ENCODE measurements around the gene LMO4.

LMO4 gene

GRCh38 chr1:87362063-87362833, 33.6 kb downstream of the LMO4 start:
- DNase-seq (ENCODE audit: low read depth), result no peak

DNA sequence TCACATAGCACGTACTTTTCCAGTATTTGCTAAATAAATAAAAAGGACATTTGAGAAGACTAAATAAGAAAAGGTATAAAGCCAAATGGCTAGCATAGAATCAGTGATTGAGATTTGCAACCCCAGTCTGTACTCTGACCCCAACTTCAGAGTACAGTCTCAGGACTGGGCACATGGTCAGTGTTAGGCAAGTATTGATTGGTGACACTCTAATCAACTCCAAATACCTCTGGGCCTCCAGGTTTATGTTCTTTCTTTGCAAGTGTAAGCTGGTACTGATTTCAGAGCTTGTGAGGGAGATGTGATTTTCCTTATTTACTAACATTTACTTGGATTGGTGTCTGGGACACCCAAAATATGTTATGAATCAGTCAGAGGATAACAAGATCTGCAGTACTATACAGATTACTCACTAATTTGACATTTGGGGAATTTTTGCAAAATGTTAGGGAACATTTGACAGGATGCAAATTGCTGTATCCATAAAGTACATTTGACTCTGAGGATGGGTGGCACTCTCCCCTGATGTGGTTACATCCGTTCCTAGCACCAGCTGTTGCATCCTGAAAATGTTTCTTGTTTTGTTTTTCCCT, 34.2 kb downstream of the LMO4 start:
- no peak for DNase-seq (ENCODE audit: low read depth)

DNA sequence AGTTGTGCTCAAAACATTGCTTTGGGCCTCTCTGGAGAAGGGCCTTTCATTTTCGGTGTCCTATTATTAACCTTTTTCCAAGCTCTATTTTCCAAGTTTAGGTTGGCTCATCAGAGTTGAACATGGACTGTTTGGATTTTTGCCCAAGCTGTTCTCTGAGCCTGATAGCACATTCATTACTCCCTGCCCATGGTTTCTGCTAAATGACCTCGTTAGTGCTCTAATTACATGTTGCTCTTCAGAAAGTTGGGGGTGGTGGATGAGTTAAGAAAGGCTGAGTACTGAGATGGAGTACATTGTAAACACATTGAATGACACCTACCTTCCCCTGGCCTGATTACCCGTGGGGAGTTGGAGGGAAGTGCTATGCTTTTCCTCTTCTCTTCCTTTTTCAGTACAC, 38.9 kb downstream of the LMO4 start:
- DNase-seq (ENCODE audit: low read depth), result no peak

DNA sequence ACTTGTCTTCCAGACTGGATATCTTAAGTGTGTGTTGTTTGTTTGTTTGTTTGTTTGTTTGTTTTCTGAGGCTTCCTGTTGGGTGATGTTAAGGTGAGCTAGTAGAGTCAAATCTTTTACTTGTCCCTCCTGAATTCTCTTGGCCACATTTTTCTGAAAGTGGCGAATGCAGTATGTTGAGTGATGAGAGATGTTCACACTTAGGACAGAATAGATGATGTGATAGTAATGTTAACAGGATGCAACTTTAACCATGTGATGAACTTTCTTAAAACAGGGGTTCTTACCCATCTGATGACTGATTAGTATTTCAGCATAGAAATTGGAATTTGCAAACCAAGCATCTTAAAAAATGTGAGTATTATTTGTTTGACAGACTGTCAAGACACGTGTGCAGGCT, 40.2 kb downstream of the LMO4 start:
- no peak for DNase-seq (ENCODE audit: low read depth)

GRCh38 chr1:87369736-87370478, 41.2 kb downstream of the LMO4 start:
- no peak for DNase-seq (ENCODE audit: low read depth)

DNA sequence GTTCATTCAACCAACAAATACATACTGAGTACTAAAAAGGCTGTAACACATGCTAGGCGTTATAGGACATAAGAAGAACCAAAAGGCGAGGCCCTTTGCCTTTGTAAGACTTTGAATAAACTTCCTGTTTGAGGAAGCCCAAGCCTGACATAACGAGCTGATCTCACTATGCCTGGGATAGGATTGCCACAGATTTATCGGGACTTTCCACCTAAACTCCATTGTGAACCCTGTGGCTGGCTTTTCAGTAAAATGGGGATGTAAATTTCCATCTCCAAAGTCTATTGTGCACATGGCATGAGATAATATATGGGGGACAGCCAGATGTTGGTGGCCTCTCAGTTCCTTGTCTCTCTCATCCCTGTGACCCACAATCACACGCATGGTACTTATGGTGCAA, 41.9 kb downstream of the LMO4 start:
- no peak for DNase-seq (ENCODE audit: low read depth)

DNA sequence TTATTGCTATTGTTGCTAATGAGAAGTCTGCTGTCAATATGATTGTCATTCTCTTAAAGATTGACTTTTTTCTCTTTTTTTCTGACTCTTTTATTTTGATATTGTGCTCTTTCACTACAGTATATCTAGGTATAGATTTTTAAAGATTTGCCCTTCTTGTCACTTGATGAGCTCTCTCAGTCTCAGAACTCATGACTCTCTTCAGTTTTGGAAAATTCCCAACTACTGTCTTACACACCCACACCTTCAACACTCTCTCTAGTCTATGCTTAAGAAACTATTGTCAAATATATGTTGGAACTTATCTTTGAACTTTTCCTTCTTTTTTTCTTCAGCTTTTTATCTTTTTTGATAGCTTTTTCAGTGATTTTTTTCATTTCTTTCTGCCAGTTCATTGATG, 50.6 kb downstream of the LMO4 start:
- no peak for DNase-seq (ENCODE audit: low read depth)

- no peak for DNase-seq (ENCODE audit: low read depth)
These were observed 57.6 kb downstream of the LMO4 start for GRCh38 chr1:87386217-87386790.

DNA sequence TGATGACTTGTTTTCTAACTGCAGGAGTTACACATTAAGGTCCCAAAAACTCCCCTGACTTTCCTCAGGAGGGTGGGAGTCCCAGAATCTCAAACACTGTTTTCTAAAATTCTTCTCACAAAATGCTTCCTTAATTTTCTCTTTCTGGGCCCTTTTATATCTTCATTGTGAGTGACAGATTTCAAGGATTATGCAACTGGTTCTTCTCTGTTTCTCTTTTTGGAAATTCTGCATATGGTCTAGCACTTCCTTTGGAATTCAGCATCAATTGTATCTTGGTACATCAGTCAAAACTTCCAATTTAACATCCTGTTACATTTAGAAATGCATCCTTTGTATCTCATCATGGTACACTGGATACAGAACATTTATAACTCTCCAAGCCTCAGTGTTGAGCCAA, 59.7 kb downstream of the LMO4 start:
- no peak for DNase-seq (ENCODE audit: low read depth)

- DNase-seq (ENCODE audit: low read depth), result no peak
These were observed 60.3 kb downstream of the LMO4 start for GRCh38 chr1:87389011-87389410.

DNA sequence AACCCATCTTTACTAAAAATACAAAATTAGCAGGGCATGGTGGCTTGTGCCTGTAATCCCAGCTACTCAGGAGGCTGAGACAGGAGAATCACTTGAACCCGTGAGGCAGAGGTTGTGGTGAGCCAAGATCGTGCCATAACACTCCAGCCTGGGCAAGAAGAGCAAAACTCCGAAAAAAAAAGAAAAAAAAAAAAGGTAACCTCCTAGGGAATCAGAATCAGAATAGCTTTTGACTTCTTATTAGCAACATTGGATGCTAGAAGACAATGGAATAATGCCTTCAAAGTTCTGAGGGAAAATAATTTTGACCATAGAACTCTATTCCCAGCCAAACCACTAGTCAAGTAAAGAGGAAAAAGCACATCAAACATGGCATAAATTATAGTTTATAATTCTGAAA, 60.9 kb downstream of the LMO4 start:
- no peak for DNase-seq (ENCODE audit: low read depth)

- DNase-seq (ENCODE audit: low read depth), result no peak
These were observed 63.8 kb downstream of the LMO4 start for GRCh38 chr1:87392248-87393192.

DNA sequence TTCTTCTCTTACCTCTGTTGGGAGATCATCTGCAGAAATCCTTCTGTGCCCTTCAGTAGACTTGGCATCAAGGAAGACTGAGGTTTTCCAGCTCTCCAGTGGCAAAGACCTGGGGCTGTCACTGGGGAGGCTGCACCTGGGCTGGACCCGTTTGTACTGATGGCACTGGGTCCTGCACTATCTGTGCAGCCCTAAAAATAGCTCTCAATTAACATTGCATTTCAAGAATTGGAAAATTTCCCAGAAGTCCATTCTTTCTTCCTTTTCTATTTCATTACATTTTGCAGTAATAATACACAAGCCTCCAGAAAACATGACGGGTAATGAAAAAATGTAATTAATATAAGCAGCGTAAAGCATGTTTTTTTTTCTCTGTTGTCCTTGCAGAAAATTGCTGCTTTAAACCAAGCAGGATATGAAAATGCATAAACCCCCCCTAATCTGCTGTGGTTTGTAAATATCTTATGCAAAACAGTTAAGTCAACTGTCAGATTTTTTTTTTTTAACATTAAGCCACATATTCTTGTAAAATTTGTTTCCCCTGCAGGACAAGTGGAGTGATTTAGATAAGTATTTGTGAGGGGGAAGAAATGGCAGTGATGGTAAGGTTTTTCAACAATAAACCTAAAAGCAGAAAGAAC, 64.9 kb downstream of the LMO4 start:
- no peak for DNase-seq (ENCODE audit: low read depth)

DNA sequence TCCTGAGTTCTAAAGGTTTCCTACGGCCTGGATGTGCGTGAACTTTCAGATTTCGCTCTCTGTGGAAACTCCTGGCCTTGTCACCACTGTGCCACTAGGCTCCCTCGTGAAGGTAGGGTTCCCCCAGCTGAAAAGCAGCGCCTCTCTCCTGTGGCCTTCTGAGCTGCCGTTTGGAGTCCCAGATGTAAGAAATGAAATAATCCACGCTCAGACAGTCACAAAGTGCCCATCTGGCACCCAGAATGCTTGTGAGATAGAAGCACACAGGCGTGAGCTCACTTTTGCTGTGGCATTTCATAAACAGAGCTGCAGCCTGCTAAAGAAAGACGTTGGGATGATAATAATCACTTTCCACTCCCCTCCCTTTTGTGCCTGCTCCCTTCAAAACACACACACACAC, 65.8 kb downstream of the LMO4 start:
- no peak for DNase-seq (ENCODE audit: low read depth)

DNA sequence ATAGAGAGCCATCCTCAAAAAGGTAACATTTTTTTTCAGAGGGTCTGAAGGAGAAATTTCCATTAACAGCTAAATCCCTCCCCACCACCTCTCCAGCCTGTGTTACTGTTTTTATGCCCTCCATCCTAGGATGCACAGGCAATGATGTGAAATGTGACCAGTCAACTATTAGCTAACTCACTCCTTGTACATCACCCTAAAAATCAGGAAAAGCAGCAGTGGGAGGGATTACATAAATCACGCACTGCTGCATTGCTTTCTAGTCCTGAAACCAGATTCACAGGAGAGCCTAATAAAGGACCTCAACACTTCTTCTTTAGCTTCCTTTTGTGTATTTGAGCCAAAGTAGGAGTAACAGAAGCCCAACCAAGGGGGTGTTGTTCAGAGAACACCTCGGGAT, 66.3 kb downstream of the LMO4 start:
- DNase-seq (ENCODE audit: low read depth), result no peak

All from activated T-helper 1 cell treated with Interleukin-2 at 50 U/mL for 16 hours (primary cell).